ENCODE results near the gene PLA1A. TPM values are rescaled to one million over a fixed set of nuclear protein-coding genes. Genes with fewer than 3 reads are reported as not detected.
"Not testable (repeated sequence)": the region's sequence is repeated elsewhere in the genome, so short reads cannot be mapped to it uniquely, and the experiment has no call there.

PLA1A gene
- total RNA-seq, 1 donor from 2014 or later: 13.1 TPM

GRCh38 chr3:119675188-119675874 lies 77.6 kb downstream of the PLA1A start:
- no peaks in the 10 kb centered on the region for H3K27me3 ChIP-seq (ENCODE audit: low read depth)
- DNase-seq (no peak), ATAC-seq (no peak)
- H3K36me3 ChIP-seq: peaks cover 46% of the 10 kb centered on the region
- H3K4me3 ChIP-seq: peak overlapping the region; percentile 65
- H3K27ac ChIP-seq: peak overlapping the region; percentile 93
- no peak for TF ChIP-seq CTCF (IDR thresholded peaks at IDR 0.05)
- intact Hi-C loops (cut with DNase I): no loop called here
- no peaks in the 10 kb centered on the region for H3K9me3 ChIP-seq
- peaks cover 24% of the 10 kb centered on the region for H3K4me1 ChIP-seq

GRCh38 chr3:119676020-119676419 lies 78.3 kb downstream of the PLA1A start:
- Histone ChIP-seq H3K27me3 (ENCODE audit: low read depth) (no peaks in the 10 kb centered on the region), H3K4me3 (peak overlapping the region; percentile 65), H3K27ac (peak overlapping the region; percentile 93), H3K4me1 (peaks cover 24% of the 10 kb centered on the region), H3K36me3 (peaks cover 42% of the 10 kb centered on the region), H3K9me3 (no peaks in the 10 kb centered on the region)
- intact Hi-C loops (cut with DNase I): no loop called here
- DNase-seq (no peak), ATAC-seq (no peak)
- no peak for TF ChIP-seq CTCF (IDR thresholded peaks at IDR 0.05)

- peak; percentile 97 for DNase-seq
- H3K27ac ChIP-seq: peak within 1 kb of the TSS; percentile 93
- no peak for TF ChIP-seq CTCF (IDR thresholded peaks at IDR 0.05)
- peak; percentile 96 to 97 for ATAC-seq
- H3K9me3 ChIP-seq: no peaks in the 10 kb centered on the region
- H3K27me3 ChIP-seq (ENCODE audit: low read depth): no peaks in the 10 kb centered on the region
- peak within 1 kb of the TSS; percentile 65 for H3K4me3 ChIP-seq
- H3K4me1 ChIP-seq: peaks cover 24% of the 10 kb centered on the region
- intact Hi-C loops (cut with DNase I): no loop called here
- H3K36me3 ChIP-seq: peaks cover 32% of the 10 kb centered on the region
Observed at GRCh38 chr3:119676771-119677640, 79.3 kb downstream of the PLA1A start, which contains the start of gene COX17. Gene COX17 (minus strand): TSS chr3:119677406. CDS start chr3:119677310, 96 bp downstream.

- peaks cover 21% of the 10 kb centered on the region for H3K4me1 ChIP-seq
- TF ChIP-seq CTCF (IDR thresholded peaks at IDR 0.05): no peak
- H3K9me3 ChIP-seq: no peaks in the 10 kb centered on the region
- H3K27me3 ChIP-seq (ENCODE audit: low read depth): no peaks in the 10 kb centered on the region
- H3K27ac ChIP-seq: peak overlapping the region; percentile 93
- DNase-seq (no peak), ATAC-seq (no peak)
- H3K4me3 ChIP-seq: peak overlapping the region; percentile 65
- H3K36me3 ChIP-seq: peaks cover 27% of the 10 kb centered on the region
- intact Hi-C loops (cut with DNase I): no loop called here
Observed at GRCh38 chr3:119677641-119677934, 79.9 kb downstream of the PLA1A start.

GRCh38 chr3:119678209-119678608 lies 80.5 kb downstream of the PLA1A start:
- H3K4me3 ChIP-seq; H3K27ac ChIP-seq; H3K9me3 ChIP-seq; ATAC-seq; H3K27me3 ChIP-seq (ENCODE audit: low read depth); intact Hi-C loops (cut with DNase I); DNase-seq: not testable (repeated sequence)
- Histone ChIP-seq H3K4me1 (peaks cover 17% of the 10 kb centered on the region), H3K36me3 (peaks cover 20% of the 10 kb centered on the region)

Other genes starting within 250 kb of the PLA1A start
- 37.9 TPM for gene TMEM39A, start 134.3 kb upstream of the PLA1A start, total RNA-seq
- 15.0 TPM for gene POGLUT1, start 128.9 kb upstream of the PLA1A start, total RNA-seq
- 99.4 TPM for gene TIMMDC1, start 99.3 kb upstream of the PLA1A start, total RNA-seq
- gene CD80, start 38.3 kb upstream of the PLA1A start, total RNA-seq: 8.6 TPM
- gene ADPRH, start 18.4 kb upstream of the PLA1A start, total RNA-seq: 32.0 TPM
- 1.5 TPM for gene POPDC2, start 62.7 kb downstream of the PLA1A start, total RNA-seq
- 54.4 TPM for gene COX17, start 79.5 kb downstream of the PLA1A start, total RNA-seq
- gene CFAP91, start 105.1 kb downstream of the PLA1A start, total RNA-seq: 9.0 TPM
- gene NR1I2, start 184.2 kb downstream of the PLA1A start, total RNA-seq: 0.21 TPM

All from lower lobe of right lung (tissue), 2 donors.